K562 (cell line): ENCODE data around the gene STARD13. TPM values are rescaled to one million over a fixed set of nuclear protein-coding genes. Genes with fewer than 3 reads are reported as not detected.

Experiments
- CHD7 ChIP-seq: fragments of 200-600 bp; sonication (generic); IDR thresholded peaks from one replicate; pipeline ENCODE4 v1.6.1; 2012; ENCODE audit warnings: mild to moderate bottlenecking, low read depth, low read length, inconsistent platforms
- KAT8 ChIP-seq: fragments of 450-650 bp; IDR thresholded peaks from 2 replicates; pipeline ENCODE4 v1.6.1; 2016; ENCODE audit warnings: low read depth, mild to moderate bottlenecking
- KLF1 ChIP-seq: fragments of 450-650 bp; IDR thresholded peaks from 2 replicates; pipeline ENCODE4 v1.6.1; 2016; ENCODE audit warnings: missing genetic modification characterization, missing compliant biosample characterization
- LCOR ChIP-seq: sonication (generic); formaldehyde crosslinking; IDR thresholded peaks from 2 replicates; pipeline ENCODE4 v1.8.0; 2022; ENCODE audit warnings: mild to moderate bottlenecking, missing genetic modification reagents
- NR3C1 ChIP-seq: sonication (generic); formaldehyde crosslinking; IDR thresholded peaks from 2 replicates; pipeline ENCODE4 v1.8.1; 2022; ENCODE audit warnings: missing genetic modification reagents
- polyA plus RNA-seq, 8 experiments: library from polyadenylated mRNA; depleted of rRNA in 4 of 8; stranded (reverse) in 5 of 8; unstranded in 3 of 8; fragments of >200 nt; fragmentation: Nextera tagmentation in 2 of 8; fragmentation: Illumina TruSeq in 1 of 8; extraction: Ambion mirVana in 2 of 8; extraction: Trizol in 1 of 8; gene quantifications; 2 replicates each; pipeline versions ENCODE4 v1.2.1 to v1.2.3, GENCODE V29; 2011 to 2014; ENCODE audit warnings: inconsistent platforms in 1 of 8, missing spikeins in 1 of 8
- total RNA-seq, 7 experiments: library from RNA; depleted of rRNA in 6 of 7; stranded (reverse); fragments of >200 nt in 6 of 7; fragmentation: Illumina TruSeq in 2 of 7; extraction: Trizol in 2 of 7; gene quantifications; 2 replicates each; pipeline versions ENCODE4 v1.2.1 to v1.2.3, GENCODE V29; 2011 to 2021; ENCODE audit warnings: low replicate concordance in 1 of 7
- TF ChIP-seq, protein P1 (sequence below): fragments of 250-450 bp; sonication (Bioruptor Pico); IDR thresholded peaks from 2 replicates; pipeline ENCODE4 v1.4.0; 2020
- TF ChIP-seq, protein P2 (sequence below): fragments of 450-650 bp; IDR thresholded peaks from 2 replicates; pipeline ENCODE4 v1.7.0; 2016; ENCODE audit warnings: borderline replicate concordance
- TF ChIP-seq, protein P3 (sequence below): sonication (generic); formaldehyde crosslinking; IDR thresholded peaks from 2 replicates; pipeline ENCODE4 v1.8.0; 2023; ENCODE audit warnings: mild to moderate bottlenecking, missing genetic modification reagents

The STARD13 gene
- total and polyA plus RNA-seq, 9 of the 15 experiments (the other 6 are each of a cell fraction or from before 2014, with no cell fraction given), result 0.11 TPM; not detected in 8

DNA sequence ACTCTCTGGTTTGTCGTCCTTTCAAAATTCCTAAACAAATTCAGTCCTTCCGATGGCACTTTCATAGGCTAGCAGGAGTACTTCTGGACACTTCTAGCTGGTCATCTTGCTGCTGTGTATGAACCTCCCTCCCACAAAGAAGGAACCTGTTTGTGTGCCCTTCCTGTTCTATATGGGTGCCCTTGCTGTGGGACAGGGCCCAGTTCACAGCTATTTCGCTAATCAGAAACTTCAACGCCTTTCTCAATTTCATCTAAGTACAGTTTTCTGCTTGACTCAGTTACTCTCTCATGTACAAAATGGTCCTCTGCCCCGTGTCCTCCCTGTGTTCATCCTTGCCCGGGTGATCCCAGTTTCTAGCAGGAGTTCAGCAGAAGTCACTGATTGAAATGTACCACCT lies 96.1 kb downstream of the STARD13 start (continued):
- TF ChIP-seq CHD7, result no peak
- TF ChIP-seq, protein P1, sequence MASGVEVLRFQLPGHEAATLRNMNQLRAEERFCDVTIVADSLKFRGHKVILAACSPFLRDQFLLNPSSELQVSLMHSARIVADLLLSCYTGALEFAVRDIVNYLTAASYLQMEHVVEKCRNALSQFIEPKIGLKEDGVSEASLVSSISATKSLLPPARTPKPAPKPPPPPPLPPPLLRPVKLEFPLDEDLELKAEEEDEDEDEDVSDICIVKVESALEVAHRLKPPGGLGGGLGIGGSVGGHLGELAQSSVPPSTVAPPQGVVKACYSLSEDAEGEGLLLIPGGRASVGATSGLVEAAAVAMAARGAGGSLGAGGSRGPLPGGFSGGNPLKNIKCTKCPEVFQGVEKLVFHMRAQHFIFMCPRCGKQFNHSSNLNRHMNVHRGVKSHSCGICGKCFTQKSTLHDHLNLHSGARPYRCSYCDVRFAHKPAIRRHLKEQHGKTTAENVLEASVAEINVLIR (CRISPR knock-in tag), result no peak
- TF ChIP-seq KAT8, result no peak
- TF ChIP-seq NR3C1 (CRISPR knock-in tag), result no peak
- TF ChIP-seq, protein P2, sequence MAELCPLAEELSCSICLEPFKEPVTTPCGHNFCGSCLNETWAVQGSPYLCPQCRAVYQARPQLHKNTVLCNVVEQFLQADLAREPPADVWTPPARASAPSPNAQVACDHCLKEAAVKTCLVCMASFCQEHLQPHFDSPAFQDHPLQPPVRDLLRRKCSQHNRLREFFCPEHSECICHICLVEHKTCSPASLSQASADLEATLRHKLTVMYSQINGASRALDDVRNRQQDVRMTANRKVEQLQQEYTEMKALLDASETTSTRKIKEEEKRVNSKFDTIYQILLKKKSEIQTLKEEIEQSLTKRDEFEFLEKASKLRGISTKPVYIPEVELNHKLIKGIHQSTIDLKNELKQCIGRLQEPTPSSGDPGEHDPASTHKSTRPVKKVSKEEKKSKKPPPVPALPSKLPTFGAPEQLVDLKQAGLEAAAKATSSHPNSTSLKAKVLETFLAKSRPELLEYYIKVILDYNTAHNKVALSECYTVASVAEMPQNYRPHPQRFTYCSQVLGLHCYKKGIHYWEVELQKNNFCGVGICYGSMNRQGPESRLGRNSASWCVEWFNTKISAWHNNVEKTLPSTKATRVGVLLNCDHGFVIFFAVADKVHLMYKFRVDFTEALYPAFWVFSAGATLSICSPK, result no peak
- no peak for TF ChIP-seq KLF1 (tag)
- no peak for TF ChIP-seq LCOR (CRISPR knock-in tag)
- TF ChIP-seq, protein P3, sequence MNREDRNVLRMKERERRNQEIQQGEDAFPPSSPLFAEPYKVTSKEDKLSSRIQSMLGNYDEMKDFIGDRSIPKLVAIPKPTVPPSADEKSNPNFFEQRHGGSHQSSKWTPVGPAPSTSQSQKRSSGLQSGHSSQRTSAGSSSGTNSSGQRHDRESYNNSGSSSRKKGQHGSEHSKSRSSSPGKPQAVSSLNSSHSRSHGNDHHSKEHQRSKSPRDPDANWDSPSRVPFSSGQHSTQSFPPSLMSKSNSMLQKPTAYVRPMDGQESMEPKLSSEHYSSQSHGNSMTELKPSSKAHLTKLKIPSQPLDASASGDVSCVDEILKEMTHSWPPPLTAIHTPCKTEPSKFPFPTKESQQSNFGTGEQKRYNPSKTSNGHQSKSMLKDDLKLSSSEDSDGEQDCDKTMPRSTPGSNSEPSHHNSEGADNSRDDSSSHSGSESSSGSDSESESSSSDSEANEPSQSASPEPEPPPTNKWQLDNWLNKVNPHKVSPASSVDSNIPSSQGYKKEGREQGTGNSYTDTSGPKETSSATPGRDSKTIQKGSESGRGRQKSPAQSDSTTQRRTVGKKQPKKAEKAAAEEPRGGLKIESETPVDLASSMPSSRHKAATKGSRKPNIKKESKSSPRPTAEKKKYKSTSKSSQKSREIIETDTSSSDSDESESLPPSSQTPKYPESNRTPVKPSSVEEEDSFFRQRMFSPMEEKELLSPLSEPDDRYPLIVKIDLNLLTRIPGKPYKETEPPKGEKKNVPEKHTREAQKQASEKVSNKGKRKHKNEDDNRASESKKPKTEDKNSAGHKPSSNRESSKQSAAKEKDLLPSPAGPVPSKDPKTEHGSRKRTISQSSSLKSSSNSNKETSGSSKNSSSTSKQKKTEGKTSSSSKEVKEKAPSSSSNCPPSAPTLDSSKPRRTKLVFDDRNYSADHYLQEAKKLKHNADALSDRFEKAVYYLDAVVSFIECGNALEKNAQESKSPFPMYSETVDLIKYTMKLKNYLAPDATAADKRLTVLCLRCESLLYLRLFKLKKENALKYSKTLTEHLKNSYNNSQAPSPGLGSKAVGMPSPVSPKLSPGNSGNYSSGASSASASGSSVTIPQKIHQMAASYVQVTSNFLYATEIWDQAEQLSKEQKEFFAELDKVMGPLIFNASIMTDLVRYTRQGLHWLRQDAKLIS (CRISPR knock-in tag), result no peak
